ENCODE data around the gene CRTAC1. TPM values are rescaled to one million over a fixed set of nuclear protein-coding genes. Genes with fewer than 3 reads are reported as not detected.

The CRTAC1 gene
- total and polyA plus RNA-seq, 9 of the 15 experiments (the other 6 are each of a cell fraction or from before 2014, with no cell fraction given): not detected

- peak; percentile 66 to 79 (median 70) for TF ChIP-seq CTCF (IDR thresholded peaks at IDR 0.05 in 2 of 3, conservative IDR thresholded peaks at IDR 0.05 in 1 of 3; ENCODE audit: insufficient read depth in 2 of 3, low read depth in 1 of 3, low read length in 3 of 3)
- no peak for TF ChIP-seq XRCC3 (IDR thresholded peaks at IDR 0.05)
- TF ChIP-seq MEIS2 (IDR thresholded peaks at IDR 0.05; ENCODE audit: partially characterized antibody): peak; percentile 18
- TF ChIP-seq, protein P1, sequence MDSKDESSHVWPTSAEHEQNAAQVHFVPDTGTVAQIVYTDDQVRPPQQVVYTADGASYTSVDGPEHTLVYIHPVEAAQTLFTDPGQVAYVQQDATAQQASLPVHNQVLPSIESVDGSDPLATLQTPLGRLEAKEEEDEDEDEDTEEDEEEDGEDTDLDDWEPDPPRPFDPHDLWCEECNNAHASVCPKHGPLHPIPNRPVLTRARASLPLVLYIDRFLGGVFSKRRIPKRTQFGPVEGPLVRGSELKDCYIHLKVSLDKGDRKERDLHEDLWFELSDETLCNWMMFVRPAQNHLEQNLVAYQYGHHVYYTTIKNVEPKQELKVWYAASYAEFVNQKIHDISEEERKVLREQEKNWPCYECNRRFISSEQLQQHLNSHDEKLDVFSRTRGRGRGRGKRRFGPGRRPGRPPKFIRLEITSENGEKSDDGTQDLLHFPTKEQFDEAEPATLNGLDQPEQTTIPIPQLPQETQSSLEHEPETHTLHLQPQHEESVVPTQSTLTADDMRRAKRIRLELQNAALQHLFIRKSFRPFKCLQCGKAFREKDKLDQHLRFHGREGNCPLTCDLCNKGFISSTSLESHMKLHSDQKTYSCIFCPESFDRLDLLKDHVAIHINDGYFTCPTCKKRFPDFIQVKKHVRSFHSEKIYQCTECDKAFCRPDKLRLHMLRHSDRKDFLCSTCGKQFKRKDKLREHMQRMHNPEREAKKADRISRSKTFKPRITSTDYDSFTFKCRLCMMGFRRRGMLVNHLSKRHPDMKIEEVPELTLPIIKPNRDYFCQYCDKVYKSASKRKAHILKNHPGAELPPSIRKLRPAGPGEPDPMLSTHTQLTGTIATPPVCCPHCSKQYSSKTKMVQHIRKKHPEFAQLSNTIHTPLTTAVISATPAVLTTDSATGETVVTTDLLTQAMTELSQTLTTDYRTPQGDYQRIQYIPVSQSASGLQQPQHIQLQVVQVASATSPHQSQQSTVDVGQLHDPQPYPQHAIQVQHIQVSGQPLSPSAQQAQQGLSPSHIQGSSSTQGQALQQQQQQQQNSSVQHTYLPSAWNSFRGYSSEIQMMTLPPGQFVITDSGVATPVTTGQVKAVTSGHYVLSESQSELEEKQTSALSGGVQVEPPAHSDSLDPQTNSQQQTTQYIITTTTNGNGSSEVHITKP (IDR thresholded peaks at IDR 0.05; ENCODE audit: partially characterized antibody): peak; percentile 14
- TF ChIP-seq, protein P2, sequence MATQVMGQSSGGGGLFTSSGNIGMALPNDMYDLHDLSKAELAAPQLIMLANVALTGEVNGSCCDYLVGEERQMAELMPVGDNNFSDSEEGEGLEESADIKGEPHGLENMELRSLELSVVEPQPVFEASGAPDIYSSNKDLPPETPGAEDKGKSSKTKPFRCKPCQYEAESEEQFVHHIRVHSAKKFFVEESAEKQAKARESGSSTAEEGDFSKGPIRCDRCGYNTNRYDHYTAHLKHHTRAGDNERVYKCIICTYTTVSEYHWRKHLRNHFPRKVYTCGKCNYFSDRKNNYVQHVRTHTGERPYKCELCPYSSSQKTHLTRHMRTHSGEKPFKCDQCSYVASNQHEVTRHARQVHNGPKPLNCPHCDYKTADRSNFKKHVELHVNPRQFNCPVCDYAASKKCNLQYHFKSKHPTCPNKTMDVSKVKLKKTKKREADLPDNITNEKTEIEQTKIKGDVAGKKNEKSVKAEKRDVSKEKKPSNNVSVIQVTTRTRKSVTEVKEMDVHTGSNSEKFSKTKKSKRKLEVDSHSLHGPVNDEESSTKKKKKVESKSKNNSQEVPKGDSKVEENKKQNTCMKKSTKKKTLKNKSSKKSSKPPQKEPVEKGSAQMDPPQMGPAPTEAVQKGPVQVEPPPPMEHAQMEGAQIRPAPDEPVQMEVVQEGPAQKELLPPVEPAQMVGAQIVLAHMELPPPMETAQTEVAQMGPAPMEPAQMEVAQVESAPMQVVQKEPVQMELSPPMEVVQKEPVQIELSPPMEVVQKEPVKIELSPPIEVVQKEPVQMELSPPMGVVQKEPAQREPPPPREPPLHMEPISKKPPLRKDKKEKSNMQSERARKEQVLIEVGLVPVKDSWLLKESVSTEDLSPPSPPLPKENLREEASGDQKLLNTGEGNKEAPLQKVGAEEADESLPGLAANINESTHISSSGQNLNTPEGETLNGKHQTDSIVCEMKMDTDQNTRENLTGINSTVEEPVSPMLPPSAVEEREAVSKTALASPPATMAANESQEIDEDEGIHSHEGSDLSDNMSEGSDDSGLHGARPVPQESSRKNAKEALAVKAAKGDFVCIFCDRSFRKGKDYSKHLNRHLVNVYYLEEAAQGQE (IDR thresholded peaks at IDR 0.05; ENCODE audit: borderline replicate concordance): peak; percentile 26; the same call in 1 of the 2 replicates
- TF ChIP-seq, protein P2 (CRISPR knock-in tag; IDR thresholded peaks at IDR 0.05; ENCODE audit: low read depth): no peak
- TF ChIP-seq RFX7 (CRISPR knock-in tag; IDR thresholded peaks at IDR 0.05): no peak
- TF ChIP-seq SP1 (CRISPR knock-in tag; IDR thresholded peaks at IDR 0.05): no peak
- TF ChIP-seq KLF16 (IDR thresholded peaks at IDR 0.05): peak; percentile 16; the same call in 1 of the 2 replicates
- TF ChIP-seq TCF7L2 (IDR thresholded peaks at IDR 0.05; ENCODE audit: low read depth, low read length): no peak
These were observed 15.5 kb upstream of the CRTAC1 start (continued) for GRCh38 chr10:98045785-98046389.
